Trophoblast cell (in vitro differentiated cells and primary cell): Measurements from ENCODE around the gene SLC34A1.

Experiments
- DNase-seq, 2 donors: peaks; one replicate each; pipeline ENCODE4 v3.0.0-alpha.2; 2016
- H2AFZ ChIP-seq: 2 replicates; pipeline ENCODE4 v1.6.1; 2013; ENCODE audit warnings: low read length, moderate library complexity, mild to moderate bottlenecking; ENCODE audit not compliant: insufficient read depth, poor library complexity
- H2AK5ac ChIP-seq: 2 replicates; pipeline ENCODE4 v1.6.1; 2013; ENCODE audit warnings: mild to moderate bottlenecking, low read length
- H2BK120ac ChIP-seq: 2 replicates; pipeline ENCODE4 v1.6.1; 2013; ENCODE audit warnings: low read length, mild to moderate bottlenecking, moderate library complexity; ENCODE audit not compliant: insufficient read depth, poor library complexity
- H2BK12ac ChIP-seq: 2 replicates; pipeline ENCODE4 v1.6.1; 2013; ENCODE audit warnings: mild to moderate bottlenecking, low read length, moderate library complexity
- H2BK5ac ChIP-seq: 2 replicates; pipeline ENCODE4 v1.6.1; 2013; ENCODE audit warnings: low read length, low read depth, moderate library complexity, mild to moderate bottlenecking; ENCODE audit not compliant: poor library complexity
- H3K14ac ChIP-seq: 2 replicates; pipeline ENCODE4 v1.6.1; 2013; ENCODE audit warnings: mild to moderate bottlenecking, low read length
- H3K18ac ChIP-seq: 2 replicates; pipeline ENCODE4 v1.6.1; 2013; ENCODE audit warnings: mild to moderate bottlenecking, low read length
- H3K23ac ChIP-seq: 2 replicates; pipeline ENCODE4 v1.6.1; 2013; ENCODE audit warnings: low read length
- H3K27ac ChIP-seq: 2 replicates; pipeline ENCODE4 v1.5.1; 2013; ENCODE audit warnings: low read depth, mild to moderate bottlenecking, inconsistent platforms, low read length, moderate library complexity
- H3K27me3 ChIP-seq: 2 replicates; pipeline ENCODE4 v1.6.1; 2013; ENCODE audit warnings: inconsistent platforms, mild to moderate bottlenecking, low read length, moderate library complexity; ENCODE audit not compliant: insufficient read depth
- H3K36me3 ChIP-seq, 2 experiments: 1 replicate in 1 of 2; 2 replicates in 1 of 2; pipeline ENCODE4 v1.6.1; 2013; ENCODE audit warnings: low read length in 2 of 2, mild to moderate bottlenecking in 2 of 2, moderate library complexity in 1 of 2; ENCODE audit not compliant: insufficient read depth in 2 of 2, control insufficient read depth in 1 of 2
- H3K4ac ChIP-seq: 2 replicates; pipeline ENCODE4 v1.6.1; 2013; ENCODE audit warnings: low read depth, mild to moderate bottlenecking, low read length, moderate library complexity
- H3K4me1 ChIP-seq, 2 experiments: 1 replicate in 1 of 2; 2 replicates in 1 of 2; pipeline ENCODE4 v1.6.1; 2013; ENCODE audit warnings: low read length in 2 of 2, mild to moderate bottlenecking in 2 of 2, moderate library complexity in 1 of 2; ENCODE audit not compliant: insufficient read depth in 2 of 2, control insufficient read depth in 1 of 2
- H3K4me2 ChIP-seq: 2 replicates; pipeline ENCODE4 v1.6.1; 2013; ENCODE audit warnings: inconsistent platforms, mild to moderate bottlenecking, low read length, moderate library complexity
- H3K4me3 ChIP-seq: 2 replicates; pipeline ENCODE4 v1.5.1; 2013; ENCODE audit warnings: mild to moderate bottlenecking, low read depth, low read length, inconsistent platforms
- H3K79me1 ChIP-seq: one replicate; pipeline ENCODE4 v1.6.1; 2013; ENCODE audit warnings: low read length
- H3K79me2 ChIP-seq: 2 replicates; pipeline ENCODE4 v1.6.1; 2013; ENCODE audit warnings: low read length, mild to moderate bottlenecking; ENCODE audit not compliant: control insufficient read depth, insufficient read depth, poor library complexity
- H3K9ac ChIP-seq: 2 replicates; pipeline ENCODE4 v1.6.1; 2013; ENCODE audit warnings: mild to moderate bottlenecking, low read length
- H3K9me3 ChIP-seq: 2 replicates; pipeline ENCODE4 v1.6.1; 2013; ENCODE audit warnings: low read depth, mild to moderate bottlenecking, control low read depth, inconsistent platforms, low read length; ENCODE audit not compliant: insufficient read depth
- H4K12ac ChIP-seq: 2 replicates; pipeline ENCODE4 v1.6.1; 2013; ENCODE audit warnings: low read depth, mild to moderate bottlenecking, low read length, moderate library complexity
- H4K8ac ChIP-seq: 2 replicates; pipeline ENCODE4 v1.6.1; 2013; ENCODE audit warnings: low read depth, mild to moderate bottlenecking, low read length, moderate library complexity
- H4K91ac ChIP-seq: one replicate; pipeline ENCODE4 v1.6.1; 2013; ENCODE audit warnings: low read depth, mild to moderate bottlenecking, low read length, moderate library complexity
- WGBS: extraction: QIAGEN DNeasy Blood & Tissue Kit; methylation state at CpG from one replicate; pipeline ENCODE4 v1.1.7; 2013; ENCODE audit warnings: missing lambda C conversion rate; ENCODE audit not compliant: insufficient read length, insufficient coverage; ENCODE audit errors: extremely low coverage; 5-methylcytosine and 5-hydroxymethylcytosine counted together

Gene SLC34A1

GRCh38 chr5:177447066-177447610 lies 62.9 kb downstream of the SLC34A1 start:
- no CpG with 5 or more reads among the region's 52 CpGs for WGBS
- H3K9ac ChIP-seq = no peak overlapping the region

GRCh38 chr5:177447611-177448243 lies 63.5 kb downstream of the SLC34A1 start:
- H3K18ac ChIP-seq = no peak overlapping the region
- no peaks in the 10 kb centered on the region for H3K36me3 ChIP-seq
- no peak overlapping the region for H2BK120ac ChIP-seq
- H3K4me3 ChIP-seq = no peak overlapping the region
- H3K27ac ChIP-seq = no peak overlapping the region
- no CpG with 5 or more reads among the region's 23 CpGs for WGBS
- H3K4me1 ChIP-seq = peaks cover 5 to 15% of the 10 kb centered on the region in 2 experiments
- no peak overlapping the region for H4K8ac ChIP-seq
- no peak overlapping the region for H3K9ac ChIP-seq
- no peak overlapping the region for H2AK5ac ChIP-seq
- no peak overlapping the region for H4K91ac ChIP-seq
- no peak overlapping the region for H2AFZ ChIP-seq
- H3K9me3 ChIP-seq = peaks cover 6% of the 10 kb centered on the region
- peaks cover 2% of the 10 kb centered on the region for H3K79me1 ChIP-seq
- no peak overlapping the region for H4K12ac ChIP-seq
- H3K4ac ChIP-seq = no peak overlapping the region
- H3K79me2 ChIP-seq = no peaks in the 10 kb centered on the region
- H2BK12ac ChIP-seq = no peak overlapping the region
- DNase-seq = no peak
- no peak overlapping the region for H2BK5ac ChIP-seq
- peak overlapping the region; percentile 25 for H3K4me2 ChIP-seq
- no peak overlapping the region for H3K23ac ChIP-seq
- no peak overlapping the region for H3K14ac ChIP-seq
- peaks cover 6% of the 10 kb centered on the region for H3K27me3 ChIP-seq

More at GRCh38 chr5:177447066-177447610, 62.9 kb downstream of the SLC34A1 start:
- H3K4me2 ChIP-seq = peak overlapping the region; percentile 94
- no peak overlapping the region for H3K18ac ChIP-seq
- no peak overlapping the region for H2AFZ ChIP-seq
- H2BK120ac ChIP-seq = no peak overlapping the region
- peaks cover 6% of the 10 kb centered on the region for H3K9me3 ChIP-seq
- H2BK12ac ChIP-seq = no peak overlapping the region
- no peak overlapping the region for H3K14ac ChIP-seq
- no peaks in the 10 kb centered on the region for H3K79me2 ChIP-seq
- H3K23ac ChIP-seq = no peak overlapping the region
- H4K12ac ChIP-seq = no peak overlapping the region
- H3K27ac ChIP-seq = no peak overlapping the region
- no peak overlapping the region for H2AK5ac ChIP-seq
- H3K27me3 ChIP-seq = peaks cover 6% of the 10 kb centered on the region
- no peak overlapping the region for H2BK5ac ChIP-seq
- peak overlapping the region; percentile 78 for H3K4me3 ChIP-seq
- no peak overlapping the region for H3K4ac ChIP-seq
- peak overlapping the region; percentile 3 for H4K8ac ChIP-seq
- peaks cover 2 to 4% of the 10 kb centered on the region in 2 experiments for H3K36me3 ChIP-seq
- peaks cover 2% of the 10 kb centered on the region for H3K79me1 ChIP-seq
- H3K4me1 ChIP-seq = peaks cover 5 to 15% of the 10 kb centered on the region in 2 experiments
- H4K91ac ChIP-seq = no peak overlapping the region
- DNase-seq = no peak
